RKO (cell line): ENCODE measurements around the gene DMAC1.

ENCODE experiments used
- DNase-seq: peaks from one replicate; pipeline ENCODE4 v3.0.0-alpha.2; 2016; ENCODE audit warnings: low spot score

DMAC1 gene, protein sequence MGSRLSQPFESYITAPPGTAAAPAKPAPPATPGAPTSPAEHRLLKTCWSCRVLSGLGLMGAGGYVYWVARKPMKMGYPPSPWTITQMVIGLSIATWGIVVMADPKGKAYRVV

DNA sequence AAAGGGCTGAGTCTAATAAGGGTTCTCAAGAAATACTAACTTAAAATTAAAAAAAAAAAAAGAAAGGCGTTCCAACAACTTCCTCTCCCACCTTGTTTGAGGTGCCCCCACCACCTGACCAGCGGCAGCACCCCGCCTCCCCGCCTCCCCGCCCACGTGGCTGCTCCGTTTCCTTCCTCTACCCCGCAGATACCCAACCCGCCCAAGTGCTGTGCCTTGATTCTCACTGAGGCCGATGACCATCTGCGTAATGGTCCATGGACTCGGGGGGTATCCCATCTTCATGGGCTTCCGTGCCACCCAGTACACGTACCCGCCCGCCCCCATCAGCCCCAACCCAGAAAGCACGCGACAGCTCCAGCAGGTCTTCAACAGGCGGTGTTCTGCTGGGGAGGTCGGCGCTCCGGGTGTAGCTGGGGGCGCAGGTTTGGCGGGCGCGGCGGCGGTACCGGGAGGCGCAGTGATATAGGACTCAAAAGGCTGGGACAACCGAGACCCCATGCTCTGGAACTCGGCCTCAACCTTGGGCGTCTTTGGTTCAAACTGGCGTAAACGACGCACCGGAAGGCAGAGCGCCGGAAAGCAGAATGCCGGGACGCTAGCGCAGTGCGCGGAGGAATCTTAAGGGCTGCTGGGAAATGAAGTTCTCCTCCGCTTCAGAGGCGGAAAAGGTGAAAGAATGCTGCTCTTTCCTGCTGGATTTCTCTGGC lies at the start of gene DMAC1:
Gene DMAC1, minus strand, starts transcription at position 545 of the 710 bp plus-strand sequence. Its CDS starts 44 bp downstream, at position 501.
- peak; percentile 92 for DNase-seq

DNA sequence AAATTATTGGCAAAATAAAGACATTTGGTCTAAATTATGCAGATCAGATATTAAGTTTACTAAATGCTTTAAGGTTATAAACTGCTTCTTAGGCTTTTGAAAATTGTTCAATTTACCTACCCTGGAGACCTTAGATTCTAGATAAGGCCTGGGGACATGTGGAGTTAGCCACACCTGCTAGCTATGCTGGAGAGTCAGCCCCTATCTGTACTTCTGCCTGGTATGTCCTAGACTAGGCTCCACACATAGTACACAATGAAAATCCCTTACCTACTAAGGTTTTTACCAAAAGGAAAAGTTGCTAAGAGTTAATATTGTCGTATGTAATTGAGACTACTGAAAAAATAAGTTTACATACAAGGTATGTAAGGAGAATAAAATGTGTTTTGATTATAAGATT lies 49.8 kb upstream of the DMAC1 start:
- no peak for DNase-seq

DNA sequence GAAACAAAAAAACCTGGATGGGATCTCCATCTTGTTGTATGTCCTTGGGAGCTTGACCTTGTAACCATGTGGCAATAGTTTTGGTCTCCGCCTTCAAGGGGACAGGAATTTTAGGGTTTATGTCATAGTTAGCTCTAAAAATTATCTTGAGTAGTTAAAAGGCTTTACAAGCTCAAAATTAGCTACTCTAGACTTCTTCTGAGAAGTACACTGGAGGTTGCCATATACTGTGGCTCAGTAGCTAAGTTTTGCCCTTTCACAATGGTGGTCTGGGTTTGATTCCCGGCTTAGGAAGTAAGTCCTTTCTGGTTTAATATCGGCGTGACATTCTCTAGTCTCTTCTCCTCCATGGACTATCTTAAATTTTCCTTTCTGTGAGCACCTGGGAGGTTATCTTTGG lies 48.9 kb upstream of the DMAC1 start:
- DNase-seq, result no peak

DNA sequence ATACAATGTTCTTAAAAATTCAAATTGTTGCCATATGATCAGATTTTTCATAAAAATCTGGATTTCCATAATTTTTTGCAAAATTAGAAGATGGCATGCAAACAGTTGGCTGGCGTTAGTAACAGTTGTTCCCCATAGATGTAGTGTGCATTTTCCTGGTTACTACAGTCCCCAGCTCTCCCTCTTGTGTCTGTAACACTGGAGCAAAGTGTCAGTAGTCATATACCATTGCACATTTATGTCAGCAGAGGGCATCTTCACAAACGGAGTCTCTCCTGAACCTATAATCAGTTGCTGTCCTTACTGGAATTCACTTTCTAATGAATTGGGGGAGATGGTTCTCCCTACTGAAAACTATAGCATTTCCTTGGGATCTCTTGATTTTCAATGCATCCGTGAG lies 44.7 kb upstream of the DMAC1 start:
- peak; percentile 57 for DNase-seq

DNA sequence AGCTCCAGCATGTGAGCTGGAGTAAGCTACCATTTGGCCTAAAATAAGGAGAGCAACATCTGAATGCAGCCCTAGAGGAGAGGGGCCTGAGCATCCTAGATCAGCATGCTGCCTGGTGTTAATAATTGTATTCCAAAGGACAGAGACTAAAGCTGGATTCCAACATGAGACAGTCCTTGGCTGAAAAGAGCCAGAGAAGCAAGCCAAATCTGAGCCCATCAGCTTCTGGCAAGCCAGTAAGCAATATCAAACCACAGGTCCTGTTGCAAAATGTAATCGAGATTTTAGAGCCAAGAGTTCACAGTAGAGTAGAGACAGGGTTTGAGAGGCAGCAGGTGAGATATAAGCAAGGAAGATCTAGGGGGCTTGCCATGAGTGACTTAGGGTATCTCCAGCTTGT lies 42.3 kb upstream of the DMAC1 start:
- DNase-seq, result no peak

DNA sequence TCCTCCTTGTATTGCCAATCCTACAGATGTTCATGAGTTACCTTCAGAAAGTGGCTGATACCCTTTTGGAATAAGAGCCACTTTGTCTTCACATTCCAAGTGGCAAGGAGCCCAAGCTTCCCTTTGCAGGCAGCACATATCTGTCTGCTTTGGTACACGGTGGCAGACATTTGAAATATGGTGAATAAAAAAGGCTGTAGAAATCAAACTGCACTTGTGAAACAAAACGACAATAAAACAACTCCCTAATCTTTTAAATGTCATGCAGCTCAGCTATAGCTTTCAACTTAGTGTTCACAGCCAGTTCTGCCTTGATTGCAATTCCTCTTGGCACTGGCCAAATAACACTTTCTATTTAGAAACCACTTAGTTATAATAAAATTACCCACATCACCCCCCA lies 35.0 kb upstream of the DMAC1 start:
- no peak for DNase-seq

DNA sequence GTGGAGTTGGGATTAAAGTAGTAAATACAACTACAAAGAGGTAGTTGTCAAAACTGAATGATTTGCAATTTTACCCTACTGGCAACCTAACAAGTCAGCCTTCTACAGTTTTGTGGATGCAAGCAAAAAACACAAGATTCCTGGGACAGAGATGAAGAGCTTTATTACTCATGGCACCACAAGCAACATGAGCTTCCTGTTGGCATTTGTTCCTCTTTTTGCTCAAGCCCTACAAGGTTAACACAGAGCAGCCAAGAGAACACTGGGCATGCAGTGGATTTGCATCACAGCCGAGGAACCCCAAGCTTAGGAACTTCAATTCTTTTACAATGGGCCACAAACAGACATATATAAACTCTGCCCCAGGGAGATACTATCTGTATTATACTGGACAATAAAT lies 28.8 kb upstream of the DMAC1 start:
- no peak for DNase-seq

DNA sequence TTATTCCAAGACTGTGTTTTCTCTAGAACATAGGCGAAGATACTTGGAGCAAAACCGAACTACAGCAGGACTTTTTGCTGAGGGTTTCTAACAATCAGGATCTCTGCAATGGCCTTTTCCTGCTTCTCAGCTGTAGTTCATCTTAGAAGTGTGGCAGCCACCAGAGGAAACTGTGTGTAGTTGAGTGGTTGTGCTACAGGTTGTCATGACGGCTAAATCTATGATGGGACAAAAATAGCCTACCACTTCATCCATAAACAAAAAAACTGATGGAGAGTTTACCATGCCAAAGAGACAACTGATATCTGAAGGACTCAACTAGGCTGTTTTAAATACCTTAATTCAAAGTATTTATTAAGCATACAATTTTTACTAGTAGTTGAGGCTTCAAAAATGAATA lies 28.2 kb upstream of the DMAC1 start:
- DNase-seq, result no peak

DNA sequence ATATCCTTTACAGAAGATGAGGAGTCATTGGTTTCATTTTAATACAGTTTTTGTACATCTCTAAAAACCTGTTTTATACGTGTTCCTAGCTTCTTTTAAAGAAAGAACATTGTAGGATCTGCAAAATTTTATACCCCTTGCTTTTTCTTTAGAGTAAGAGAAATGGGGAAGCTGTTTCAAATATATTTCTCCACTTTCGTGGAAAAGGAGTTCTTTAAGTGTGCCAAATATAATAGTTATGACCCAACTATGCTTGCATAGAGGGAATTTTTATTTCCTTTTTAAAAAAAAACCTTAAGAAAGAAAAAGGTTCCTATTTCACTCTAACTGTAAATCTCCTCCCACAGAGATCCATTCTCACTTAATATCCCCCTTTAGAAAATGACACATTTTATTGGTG lies 27.5 kb upstream of the DMAC1 start:
- no peak for DNase-seq

DNA sequence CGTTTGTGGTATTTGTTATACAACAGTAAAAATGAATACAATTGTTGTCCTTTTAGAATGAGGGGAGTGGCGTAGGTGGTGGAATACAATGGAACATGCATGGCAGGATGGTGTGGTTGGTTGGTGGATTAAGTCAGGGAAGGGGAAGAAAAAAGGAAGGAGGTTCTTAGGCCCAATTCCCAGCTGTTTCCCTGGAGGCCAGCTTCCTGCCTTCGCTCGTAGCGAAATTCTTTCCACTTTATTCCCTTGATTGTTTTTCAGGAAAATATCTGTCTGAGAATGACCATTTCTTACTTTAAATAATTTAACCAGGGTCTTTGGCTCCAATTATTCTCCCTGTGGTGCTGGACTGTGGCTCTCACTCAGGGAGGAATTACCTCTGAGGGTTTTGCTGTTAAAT lies 24.1 kb upstream of the DMAC1 start:
- no peak for DNase-seq

DNA sequence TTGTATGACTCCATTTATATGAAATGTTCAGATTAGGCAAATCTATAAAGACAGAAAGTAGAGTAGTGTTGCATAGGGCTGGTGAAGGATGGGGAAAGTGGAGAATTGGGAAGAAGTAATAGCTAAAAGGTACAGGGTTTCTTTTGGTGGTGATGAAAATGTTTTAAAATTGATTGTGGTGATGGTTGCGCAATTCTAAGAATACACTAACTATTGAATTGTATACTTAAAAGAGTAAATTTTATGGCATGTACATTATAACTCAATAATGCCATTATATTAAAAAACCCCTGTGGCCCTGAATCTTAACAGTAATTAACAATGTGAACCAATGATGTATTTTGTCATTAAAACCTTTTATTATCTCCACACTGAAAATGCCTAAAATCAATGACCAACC lies 20.4 kb upstream of the DMAC1 start:
- no peak for DNase-seq

DNA sequence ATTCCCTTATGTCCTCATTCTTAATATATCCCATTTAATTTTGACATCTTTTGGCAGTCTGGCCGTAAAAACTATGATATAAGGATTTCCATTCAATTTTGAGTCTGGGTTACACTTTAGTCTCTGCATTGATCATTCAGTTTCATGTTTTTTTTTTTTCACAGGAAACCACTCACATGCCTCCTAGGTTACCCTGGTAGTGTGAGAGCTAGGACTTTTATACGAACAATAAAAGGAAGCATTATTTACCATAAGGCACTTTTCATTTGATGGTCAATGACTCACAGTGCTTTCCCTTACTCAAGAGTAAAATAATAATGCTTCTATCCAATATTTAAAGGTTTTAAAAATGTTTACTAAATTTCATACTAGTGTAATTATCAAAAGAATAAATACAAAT lies 16.4 kb upstream of the DMAC1 start:
- no peak for DNase-seq

DNA sequence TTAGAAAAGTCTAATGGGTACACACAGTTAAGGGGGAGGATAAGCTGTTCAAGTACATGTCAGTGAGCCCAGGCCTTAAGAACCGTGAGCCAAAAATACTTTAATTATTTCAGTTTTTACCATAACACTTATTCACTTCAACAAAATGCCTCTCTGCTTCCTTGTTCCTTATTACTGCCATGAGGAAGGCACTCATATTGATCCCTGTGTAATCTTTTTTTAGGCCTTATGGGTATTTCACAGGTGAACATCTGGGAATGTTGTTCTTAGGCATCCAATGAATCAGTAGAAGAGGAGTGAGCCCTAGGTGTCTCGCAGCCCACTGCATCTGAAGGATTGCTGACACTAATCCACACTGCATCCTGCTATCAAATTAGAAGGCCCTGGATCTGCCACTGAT lies 13.5 kb upstream of the DMAC1 start:
- DNase-seq, result no peak

DNA sequence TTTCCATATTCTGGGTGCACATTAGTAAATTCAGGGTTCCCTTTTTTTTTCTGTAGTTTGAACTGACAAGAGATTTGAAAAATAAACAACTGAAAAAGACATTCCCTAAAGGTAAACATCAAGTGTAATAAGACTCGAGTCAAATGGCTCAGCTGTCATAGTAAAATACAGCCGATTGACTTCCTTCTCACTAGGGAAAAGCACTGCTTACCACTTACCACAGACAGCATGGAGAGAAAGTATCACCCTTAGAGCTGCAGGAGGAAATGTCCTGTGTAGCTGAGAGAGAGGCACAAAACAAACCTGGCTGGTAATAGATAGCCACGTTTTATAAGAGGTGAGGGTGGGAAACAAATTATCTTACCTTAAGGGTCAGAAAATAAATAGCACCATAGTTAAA lies 12.1 kb upstream of the DMAC1 start:
- DNase-seq, result no peak

DNA sequence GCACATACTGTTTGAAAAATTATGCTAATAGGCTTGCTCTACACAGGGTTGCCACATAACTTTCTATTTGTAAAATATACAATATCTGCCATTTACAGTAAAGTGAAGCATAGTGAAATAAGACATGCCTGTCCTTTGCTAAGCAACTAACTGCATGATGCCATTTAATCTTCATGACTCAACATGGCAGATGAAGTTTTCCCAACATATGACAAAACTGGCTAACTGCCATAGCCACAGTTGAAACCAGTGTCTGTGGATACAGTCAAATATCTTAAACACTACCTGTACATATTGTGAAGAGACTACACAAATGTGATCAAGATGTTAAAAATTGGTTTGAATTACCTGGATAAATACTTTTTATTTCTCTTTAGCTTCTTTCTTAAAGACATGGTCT lies 3.1 kb upstream of the DMAC1 start:
- DNase-seq, result peak; percentile 49

DNA sequence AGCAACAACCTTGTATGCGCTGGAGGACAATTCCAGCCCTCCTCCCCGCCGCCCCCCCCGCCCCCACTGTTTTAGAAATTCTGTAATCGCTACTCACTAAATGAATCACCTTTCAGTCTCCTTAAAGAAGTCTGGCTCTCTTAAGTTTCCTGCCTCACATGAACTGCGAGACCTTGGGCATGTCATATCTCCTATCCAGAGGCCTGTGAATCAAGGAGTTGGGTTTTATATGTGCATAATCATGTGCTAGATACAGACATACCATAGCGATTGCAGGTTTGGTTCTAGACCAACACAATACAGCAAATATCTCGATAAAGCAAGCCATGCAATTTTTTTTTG lies 337 bp upstream of the DMAC1 start:
- no peak for DNase-seq

DNA sequence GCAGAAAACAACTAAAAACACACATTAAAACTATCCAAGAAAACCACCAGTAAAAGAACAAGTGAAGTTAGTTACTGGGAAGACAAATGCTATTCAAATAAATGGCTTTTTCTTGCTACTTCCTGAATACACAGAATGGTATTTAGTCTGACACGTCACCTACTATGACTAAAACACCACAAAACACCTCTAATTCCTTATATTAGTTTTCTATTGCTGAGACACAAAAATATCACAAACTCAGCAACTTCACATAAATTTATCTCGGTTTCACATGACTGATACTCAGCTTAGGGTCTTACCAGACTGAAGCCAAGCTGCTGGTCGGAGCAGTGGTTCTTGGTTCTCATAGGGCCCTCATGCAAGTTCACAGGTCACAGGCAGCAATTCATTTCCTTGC lies 5.4 kb downstream of the DMAC1 start:
- no peak for DNase-seq

DNA sequence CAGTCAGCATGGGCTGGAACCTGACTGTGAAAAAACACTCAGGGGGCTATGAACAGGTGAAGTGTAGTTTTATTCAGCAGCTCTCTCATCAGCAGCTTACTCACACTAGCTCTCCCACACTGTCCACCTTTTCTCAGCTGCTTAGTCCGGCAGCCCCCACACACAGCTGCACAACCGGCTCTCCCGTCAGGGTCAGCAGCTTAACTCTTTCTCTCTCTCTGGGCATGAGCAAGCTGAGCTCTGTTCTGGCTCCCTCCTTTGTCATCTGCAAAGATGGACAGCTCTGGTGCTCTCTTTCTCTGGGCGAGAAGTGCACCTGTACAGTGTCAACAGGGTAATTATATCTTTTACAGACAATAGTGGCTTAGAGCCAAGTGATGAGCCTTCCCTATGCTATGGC lies 8.2 kb downstream of the DMAC1 start:
- no peak for DNase-seq

DNA sequence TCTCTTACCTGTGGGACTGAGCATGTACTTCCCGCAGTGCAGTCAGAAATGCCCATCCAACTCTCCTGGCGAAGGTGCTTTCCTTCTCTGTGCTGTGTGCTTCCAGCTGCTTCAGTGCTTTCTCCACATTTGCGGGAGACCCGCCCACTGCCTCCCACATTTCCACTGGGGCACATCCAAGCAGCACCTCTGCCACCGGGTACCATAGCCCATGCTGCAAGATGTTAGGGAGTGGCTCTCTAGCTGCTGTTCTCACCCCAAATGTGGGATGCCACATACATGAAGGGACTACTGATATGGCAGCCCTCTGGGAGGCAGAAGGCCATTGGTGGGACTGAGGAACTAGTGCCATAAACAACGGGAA lies 8.8 kb downstream of the DMAC1 start:
- no peak for DNase-seq

DNA sequence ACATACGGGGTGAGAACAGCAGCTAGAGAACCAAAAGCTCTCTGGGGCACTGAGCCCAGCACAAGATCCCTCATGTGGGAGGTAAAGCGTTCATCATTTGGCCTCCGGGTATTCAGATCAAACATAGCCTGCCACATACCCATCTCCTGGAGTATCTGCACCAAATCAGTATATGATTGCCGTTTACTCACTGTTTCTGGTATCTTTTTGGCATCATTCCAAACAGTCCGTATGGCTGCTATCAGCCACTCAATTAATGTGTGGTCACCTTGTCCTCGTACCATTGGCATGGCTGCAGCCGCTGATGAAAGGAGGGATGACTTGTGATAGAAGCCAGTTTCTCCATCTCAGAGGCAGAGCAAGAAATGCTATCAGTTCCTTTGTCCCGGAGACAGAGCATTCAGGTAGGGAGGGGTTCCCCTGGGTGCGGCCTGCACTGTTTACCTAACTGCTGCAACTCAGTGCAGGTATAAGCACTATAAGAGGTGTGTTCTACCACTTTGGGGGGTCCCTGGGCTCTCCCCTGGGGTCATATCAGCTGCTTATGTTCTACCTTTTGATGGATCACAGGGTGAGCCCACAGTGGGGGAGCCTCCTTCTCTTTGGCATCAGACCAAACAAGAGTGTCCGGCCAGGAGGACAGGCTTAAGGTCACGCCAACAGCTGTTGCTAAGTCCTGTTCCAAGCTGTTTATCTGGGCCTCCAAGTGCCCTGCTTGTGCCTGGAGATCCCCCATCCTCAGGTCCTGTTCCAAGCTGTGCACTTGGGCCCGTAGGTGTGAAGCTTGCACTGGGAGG lies 9.4 kb downstream of the DMAC1 start:
- DNase-seq, result no peak

DNA sequence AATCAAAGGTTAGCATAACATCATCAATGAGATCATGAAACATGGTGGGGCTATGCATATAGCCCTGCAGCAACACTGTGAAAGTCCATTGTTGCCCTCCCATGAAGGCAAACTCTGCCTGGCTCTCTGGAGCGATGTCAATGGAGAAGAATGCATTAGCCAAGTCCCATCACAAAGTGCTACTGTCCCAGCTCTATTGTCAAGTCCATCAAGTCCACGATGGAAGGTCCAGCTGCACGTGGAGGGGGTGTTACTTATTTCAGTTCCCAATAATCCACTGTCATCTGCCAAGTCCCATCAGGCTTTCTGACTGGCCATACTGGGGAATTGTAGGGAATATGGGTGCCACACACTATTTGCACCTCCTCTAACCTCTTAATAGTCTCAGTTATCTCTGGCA lies 10.8 kb downstream of the DMAC1 start:
- DNase-seq, result no peak

DNA sequence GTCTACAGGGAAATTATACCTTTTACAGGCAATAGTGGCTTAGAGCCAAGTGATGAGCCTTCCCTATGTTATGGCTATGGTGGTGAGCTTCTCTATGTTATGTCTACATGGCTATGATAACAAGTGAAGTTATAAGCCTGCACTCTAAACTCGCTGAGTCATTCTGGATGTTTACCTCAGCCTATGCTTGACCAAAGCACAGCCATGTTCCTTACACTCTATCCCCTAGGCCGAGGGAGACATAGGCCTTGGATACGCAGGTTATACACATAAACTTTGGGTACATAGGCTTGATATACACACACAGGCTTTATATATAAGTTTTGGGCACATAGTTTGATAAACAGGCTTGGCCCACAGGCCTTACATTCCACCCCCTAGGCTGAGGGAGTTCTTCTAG lies 13.8 kb downstream of the DMAC1 start:
- no peak for DNase-seq

DNA sequence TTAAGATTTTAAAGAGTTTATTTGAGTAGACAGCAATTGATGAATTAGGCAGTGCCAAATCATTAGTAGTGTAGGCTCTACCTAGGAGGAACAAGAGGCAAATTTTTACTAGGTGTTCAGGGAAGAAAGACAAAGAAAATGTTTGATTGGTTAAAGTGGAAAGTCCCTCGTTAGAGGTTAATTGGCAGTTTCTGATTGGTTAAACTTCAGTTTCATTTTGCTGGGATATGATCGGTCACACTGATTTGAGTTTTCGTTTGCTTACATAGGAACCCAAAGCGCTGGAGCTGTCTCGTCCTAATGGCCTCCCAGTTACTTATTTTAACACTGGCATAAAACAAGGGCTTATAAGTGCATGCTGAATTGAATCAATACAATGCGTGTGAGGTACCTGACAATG lies 15.1 kb downstream of the DMAC1 start:
- no peak for DNase-seq

DNA sequence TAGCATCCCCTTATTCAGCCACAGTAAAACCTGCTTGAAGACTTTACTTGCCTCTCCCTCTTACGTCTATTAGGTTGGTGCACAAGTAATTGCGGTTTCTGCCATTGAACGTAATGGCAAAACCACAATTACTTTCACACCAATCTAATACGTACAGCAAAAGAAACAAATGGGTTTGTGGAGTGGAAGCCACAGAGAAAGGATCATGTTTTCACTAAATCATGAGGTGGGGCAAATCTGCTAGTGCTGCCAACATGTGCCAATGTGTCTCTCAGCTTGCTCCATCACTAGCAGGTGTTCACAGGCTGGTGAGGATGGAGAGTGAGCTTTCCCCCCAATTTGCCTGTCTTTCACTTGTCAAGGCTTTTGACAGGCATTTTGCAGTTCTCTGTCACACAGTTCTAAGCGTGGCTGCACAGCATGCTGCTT lies 15.9 kb downstream of the DMAC1 start:
- DNase-seq, result no peak
